Measurements from ENCODE around the gene IFNA14. TPM values are rescaled to one million over a fixed set of nuclear protein-coding genes. Genes with fewer than 3 reads are reported as not detected.

Gene IFNA14
- total RNA-seq, 4 donors from 2014 or later = not detected

- TF ChIP-seq CTCF (IDR thresholded peaks at IDR 0.05; ENCODE audit: low read depth) = no peak
Observed at GRCh38 chr9:21266733-21267484, 27.1 kb upstream of the IFNA14 start.

DNA sequence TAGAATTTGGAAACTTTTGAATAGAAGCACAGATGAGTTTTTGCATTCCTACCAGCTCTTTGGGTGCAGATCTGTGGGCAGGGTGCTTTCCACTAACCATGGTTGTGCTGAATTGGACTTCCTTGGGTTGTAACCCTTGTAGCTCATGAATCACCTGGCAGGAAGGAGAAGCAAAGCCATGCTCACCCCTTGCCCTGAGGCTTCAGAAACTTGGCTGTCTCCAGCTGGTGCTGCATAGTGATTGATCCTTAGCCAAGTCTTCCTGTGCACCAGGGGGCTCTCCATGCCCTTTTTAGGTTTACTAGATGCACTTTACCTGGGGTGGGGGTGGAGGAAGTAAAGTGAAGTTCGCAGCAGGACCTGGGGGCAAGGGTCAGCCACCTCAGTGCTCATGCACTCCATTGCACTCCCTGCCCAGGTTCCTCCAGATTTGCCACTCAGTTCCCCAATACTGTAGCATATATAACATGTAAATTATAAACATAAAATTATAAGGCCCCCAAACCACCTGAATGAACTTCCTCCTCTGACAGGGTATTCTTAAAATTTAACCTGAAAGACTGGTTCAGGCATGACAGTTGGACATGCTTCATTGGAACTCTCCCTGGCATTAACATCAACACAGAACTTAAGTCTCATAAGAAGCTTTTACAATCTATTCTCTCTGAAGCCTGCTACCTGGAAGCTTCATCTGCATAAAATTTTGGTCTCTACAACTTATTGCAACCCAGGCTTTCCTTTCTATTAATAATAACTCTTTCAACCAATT, 25.8 kb upstream of the IFNA14 start:
- no peak for TF ChIP-seq CTCF (IDR thresholded peaks at IDR 0.05; ENCODE audit: low read depth)

DNA sequence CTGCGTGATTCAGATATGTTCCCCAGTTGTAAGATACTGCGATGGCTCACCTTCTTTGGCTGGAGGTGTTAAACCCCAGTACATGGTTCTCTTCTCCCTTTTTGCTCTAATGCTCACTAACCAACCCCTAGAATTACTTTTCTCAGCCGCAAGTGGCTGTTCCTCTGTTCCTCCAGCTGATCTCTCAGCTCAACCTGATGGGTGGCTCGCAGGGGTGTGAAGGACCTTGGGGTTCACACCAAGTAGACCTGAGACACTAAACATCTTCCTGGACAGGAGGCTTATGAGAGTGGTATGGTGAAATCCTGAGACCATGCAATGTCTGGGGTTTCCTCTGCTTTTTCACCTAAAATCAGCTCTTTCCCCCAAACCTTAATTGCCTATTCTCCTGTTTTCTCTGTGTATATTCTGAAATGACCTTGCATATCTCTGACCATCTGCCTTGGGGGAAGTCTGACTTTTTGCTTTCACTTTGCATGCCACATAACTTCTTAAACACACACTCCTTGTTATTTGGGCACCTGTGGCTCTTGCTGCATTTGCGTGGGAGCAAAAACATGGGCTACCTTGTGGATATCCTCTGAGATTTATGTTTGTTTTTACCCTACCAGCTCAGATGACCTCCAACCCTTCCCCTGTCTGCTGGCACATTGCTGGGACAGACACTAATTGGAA, 15.9 kb upstream of the IFNA14 start:
- TF ChIP-seq CTCF (IDR thresholded peaks at IDR 0.05; ENCODE audit: low read depth) = no peak

DNA sequence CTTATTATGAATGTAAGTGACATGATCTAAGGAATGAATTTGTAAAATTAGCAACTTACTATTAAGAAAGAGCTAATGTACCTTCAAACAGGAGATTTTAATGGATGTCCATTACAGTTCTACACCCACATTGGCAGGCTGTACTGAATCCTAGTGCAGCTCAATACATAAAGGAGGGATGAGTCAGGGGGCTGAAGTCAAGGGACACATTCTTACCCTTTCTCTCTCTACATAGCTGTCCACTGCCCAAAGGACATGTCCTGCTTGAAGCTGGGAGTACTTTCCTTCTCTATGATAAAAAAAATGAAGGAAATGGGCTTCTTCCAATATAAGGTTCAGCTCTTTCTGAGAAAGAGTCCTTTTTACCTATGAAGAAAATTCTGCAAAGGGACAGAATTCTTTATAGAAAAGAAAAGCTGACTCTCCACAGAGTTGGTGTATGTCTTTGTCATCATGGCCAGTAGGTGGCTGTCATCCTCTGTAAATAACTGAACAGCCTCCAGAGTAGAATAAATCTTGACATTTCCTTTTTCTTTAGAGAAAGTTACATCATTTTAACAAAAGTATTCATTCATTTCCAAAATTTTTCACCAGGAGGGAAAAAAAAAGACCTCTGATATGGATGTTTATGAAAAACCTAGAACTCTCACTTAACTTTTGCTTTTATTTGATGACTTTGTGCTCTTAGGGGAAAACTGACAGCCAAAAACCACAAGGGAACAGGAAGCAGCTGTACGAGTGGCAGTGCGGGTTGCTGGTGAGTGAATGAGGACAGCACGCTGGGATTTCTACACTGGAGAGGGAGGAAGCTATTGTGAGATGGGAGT, 13.1 kb upstream of the IFNA14 start:
- no peak for TF ChIP-seq CTCF (IDR thresholded peaks at IDR 0.05; ENCODE audit: low read depth)

GRCh38 chr9:21251638-21252037, 11.8 kb upstream of the IFNA14 start:
- TF ChIP-seq CTCF (IDR thresholded peaks at IDR 0.05; ENCODE audit: low read depth) = no peak

DNA sequence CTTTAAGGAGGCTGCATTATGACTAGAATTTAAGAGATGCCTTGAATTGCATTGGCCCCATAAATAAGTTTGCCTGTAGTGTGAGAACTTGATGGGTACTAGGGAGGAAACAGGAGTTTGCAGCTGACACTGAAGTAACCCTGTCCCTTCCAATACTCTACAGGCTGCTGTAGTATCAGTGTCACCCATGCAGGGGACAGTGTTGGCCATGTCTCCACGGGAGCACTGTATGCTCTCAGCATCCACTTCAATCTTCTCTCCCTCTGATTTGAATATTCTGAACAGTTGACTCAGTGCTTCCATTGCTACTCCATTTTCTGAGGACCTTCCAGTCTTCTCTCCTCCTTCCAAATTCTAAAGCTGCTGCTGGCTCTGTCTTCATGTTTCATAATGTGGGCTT, 11.4 kb upstream of the IFNA14 start:
- no peak for TF ChIP-seq CTCF (IDR thresholded peaks at IDR 0.05; ENCODE audit: low read depth)

Measured in subcutaneous adipose tissue (tissue), 4 donors.